ENCODE data around the gene SLC16A13. TPM values are rescaled to one million over a fixed set of nuclear protein-coding genes. Genes with fewer than 3 reads are reported as not detected.
"Not testable (repeated sequence)": the region's sequence is repeated elsewhere in the genome, so short reads cannot be mapped to it uniquely, and the experiment has no call there.

Gene SLC16A13
- total RNA-seq, 4 donors from 2014 or later: 1.2 to 6.7 (median 4.1) TPM

GRCh38 chr17:7048968-7049367, 13.2 kb downstream of the SLC16A13 start:
- Histone ChIP-seq H3K36me3 (no peaks in the 10 kb centered on the region), H3K4me1 (peaks cover 6 to 17% of the 10 kb centered on the region in 2 donors), H3K27me3 (no peaks in the 10 kb centered on the region), H3K27ac (no peak overlapping the region), H3K4me3 (replicated peaks in 1 of 3) (no peak overlapping the region), H3K9me3 (no peaks in the 10 kb centered on the region)
- no peak for DNase-seq
- WGBS, 2 donors: 84 to 90% methylated on average over 6 of the region's 6 CpGs
- intact Hi-C loops (cut with DNase I): no loop called here
- TF ChIP-seq CTCF (IDR thresholded peaks at IDR 0.05): no peak
- TF ChIP-seq POLR2A (IDR thresholded peaks at IDR 0.05): no peak

GRCh38 chr17:7050583-7050982, 14.8 kb downstream of the SLC16A13 start:
- not testable (repeated sequence) for H3K4me3 ChIP-seq (replicated peaks in 1 of 3); H3K27me3 ChIP-seq; H3K27ac ChIP-seq; H3K36me3 ChIP-seq; DNase-seq; H3K9me3 ChIP-seq
- WGBS, 2 donors: 84 to 94% methylated on average over 7 to 8 of the region's 9 CpGs
- intact Hi-C loops (cut with DNase I): loop anchor here (2.0 to 5.0 kb wide), 2 partner anchors 86 to 127 kb away; partner anchors contain the start of gene ASGR1
- peaks cover 6 to 11% of the 10 kb centered on the region in 2 donors for H3K4me1 ChIP-seq

GRCh38 chr17:7056386-7056785, 20.6 kb downstream of the SLC16A13 start:
- no peaks in the 10 kb centered on the region for H3K36me3 ChIP-seq
- no peak for TF ChIP-seq POLR2A (IDR thresholded peaks at IDR 0.05)
- TF ChIP-seq CTCF (IDR thresholded peaks at IDR 0.05): no peak
- H3K9me3 ChIP-seq: no peaks in the 10 kb centered on the region
- H3K4me3 ChIP-seq (replicated peaks in 1 of 3): no peak overlapping the region
- no peak for DNase-seq
- intact Hi-C loops (cut with DNase I): no loop called here
- no peaks in the 10 kb centered on the region for H3K4me1 ChIP-seq
- 80 to 85% methylated on average over 4 of the region's 4 CpGs for WGBS, 2 donors
- H3K27me3 ChIP-seq: no peaks in the 10 kb centered on the region
- H3K27ac ChIP-seq: no peak overlapping the region

DNA sequence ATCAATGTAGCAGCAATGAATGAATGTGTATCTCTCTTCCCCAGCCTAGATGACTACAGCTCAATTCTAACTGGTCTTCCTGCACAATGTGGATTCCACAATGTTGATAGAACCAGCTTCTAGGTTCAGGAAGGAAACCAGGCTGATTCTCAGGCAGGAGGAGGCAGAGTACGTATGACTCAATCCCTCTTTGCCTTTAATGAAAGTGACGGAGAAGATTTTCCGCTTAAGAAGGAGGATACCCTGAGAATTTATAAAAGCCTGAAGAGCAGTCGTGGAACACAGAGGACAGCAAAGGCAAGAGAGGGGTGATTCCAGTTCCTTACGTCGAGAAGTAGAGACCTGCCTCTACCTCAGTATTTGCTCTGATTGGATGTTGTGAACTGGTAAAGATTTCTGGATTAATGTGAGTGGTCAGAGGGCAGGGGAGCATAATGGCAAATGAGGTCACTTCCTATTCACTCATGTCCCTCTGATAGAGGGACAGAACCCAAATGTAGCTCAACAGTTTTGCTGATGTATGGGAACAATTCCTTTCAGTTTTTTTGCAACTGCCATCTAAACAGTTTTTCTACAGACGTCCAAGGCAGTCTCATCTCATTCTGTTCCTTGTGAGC, 23.1 kb downstream of the SLC16A13 start:
- no peak for TF ChIP-seq POLR2A (IDR thresholded peaks at IDR 0.05)
- TF ChIP-seq CTCF (IDR thresholded peaks at IDR 0.05): no peak
- no peak for DNase-seq
- intact Hi-C loops (cut with DNase I): no loop called here
- Histone ChIP-seq H3K9me3 (no peaks in the 10 kb centered on the region), H3K4me3 (replicated peaks in 1 of 3) (no peak overlapping the region), H3K36me3 (no peaks in the 10 kb centered on the region), H3K4me1 (no peaks in the 10 kb centered on the region), H3K27me3 (no peaks in the 10 kb centered on the region), H3K27ac (no peak overlapping the region)
- WGBS, 2 donors: 70 to 74% methylated on average over 7 of the region's 7 CpGs

- WGBS, 2 donors: 48 to 55% methylated on average over 6 of the region's 6 CpGs
- H3K4me1 ChIP-seq: no peaks in the 10 kb centered on the region
- intact Hi-C loops (cut with DNase I): no loop called here
- no peaks in the 10 kb centered on the region for H3K36me3 ChIP-seq
- no peak overlapping the region for H3K27ac ChIP-seq
- H3K4me3 ChIP-seq (replicated peaks in 1 of 3): no peak overlapping the region
- H3K27me3 ChIP-seq: no peaks in the 10 kb centered on the region
- H3K9me3 ChIP-seq: no peaks in the 10 kb centered on the region
- TF ChIP-seq POLR2A (IDR thresholded peaks at IDR 0.05): no peak
- TF ChIP-seq CTCF (IDR thresholded peaks at IDR 0.05): no peak
- no peak for DNase-seq
Measured at GRCh38 chr17:7060165-7060891, 24.5 kb downstream of the SLC16A13 start.

All from thyroid gland (tissue), 4 donors.